GM18907 (cell line): Measurements from ENCODE around the gene EEF2K.

ENCODE experiments used
- ATAC-seq: cut with Tn5 transposase; IDR thresholded peaks from one replicate; pipeline ENCODE4 v1.9.1; 2021; ENCODE audit warnings: mild to moderate bottlenecking, moderate library complexity; ENCODE audit not compliant: unreplicated experiment

EEF2K gene

DNA sequence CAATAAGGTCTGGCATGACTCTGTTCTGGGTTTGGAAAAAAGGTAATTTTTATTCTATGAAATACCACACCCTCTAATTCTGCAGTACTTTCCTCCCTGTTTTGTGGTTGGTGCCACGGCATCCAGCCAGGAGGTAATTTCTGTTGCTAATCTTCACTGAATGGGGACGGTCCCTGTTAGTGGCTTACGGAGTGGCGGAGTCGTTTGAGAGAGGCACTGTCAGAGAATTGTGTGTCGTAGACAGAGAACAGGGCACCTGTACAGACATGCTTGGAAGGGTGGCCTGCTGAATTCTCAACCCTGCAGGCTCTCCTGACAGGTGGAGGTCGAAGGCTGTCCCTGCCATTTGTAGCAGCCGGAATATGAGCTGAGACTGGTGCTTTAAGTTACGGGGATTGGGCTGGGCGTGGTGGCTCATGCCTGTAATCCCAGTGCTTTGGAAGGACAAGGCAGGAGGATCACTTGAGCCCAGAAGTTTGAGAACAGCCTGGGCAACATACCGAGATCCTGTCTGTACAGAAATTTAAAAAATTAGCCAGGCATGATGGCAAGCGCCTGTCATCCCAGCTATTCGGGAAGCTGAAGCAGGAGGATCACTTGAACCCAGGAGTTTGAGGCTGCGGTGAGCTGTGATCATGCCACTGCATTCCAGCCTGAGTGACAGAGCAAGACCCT is 33.2 kb downstream of the EEF2K start:
- ATAC-seq: no peak

DNA sequence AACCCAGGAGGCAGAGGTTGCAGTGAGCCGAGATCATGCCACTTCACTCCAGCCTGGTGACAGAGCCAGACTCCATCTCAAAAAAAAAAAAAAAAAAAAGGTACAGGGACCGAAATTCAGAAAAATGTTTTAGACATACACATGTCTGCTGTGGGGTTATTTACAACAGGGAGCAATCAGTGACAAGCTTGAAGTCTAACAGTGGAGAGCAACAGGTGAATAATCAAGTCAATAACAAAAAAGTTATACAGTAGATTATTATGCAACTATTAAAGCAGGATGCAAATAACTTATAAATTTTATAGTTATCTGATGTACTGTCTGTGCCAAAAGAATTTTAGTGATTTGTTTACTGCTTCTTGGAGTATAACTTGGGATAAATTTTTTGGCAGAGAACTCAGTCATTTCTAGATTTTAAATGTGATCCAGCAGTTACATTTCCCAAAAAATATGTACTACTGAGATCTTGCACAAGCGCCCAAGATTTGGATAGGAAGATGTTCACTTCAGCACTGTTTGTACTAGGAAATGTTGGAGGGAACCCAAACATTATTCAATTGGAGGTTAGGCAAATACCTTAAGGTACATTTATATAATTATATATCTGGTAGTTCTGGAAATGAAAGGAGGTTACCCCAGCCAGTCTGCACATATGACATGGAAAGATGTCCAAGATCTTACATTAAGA is 34.1 kb downstream of the EEF2K start:
- no peak for ATAC-seq

DNA sequence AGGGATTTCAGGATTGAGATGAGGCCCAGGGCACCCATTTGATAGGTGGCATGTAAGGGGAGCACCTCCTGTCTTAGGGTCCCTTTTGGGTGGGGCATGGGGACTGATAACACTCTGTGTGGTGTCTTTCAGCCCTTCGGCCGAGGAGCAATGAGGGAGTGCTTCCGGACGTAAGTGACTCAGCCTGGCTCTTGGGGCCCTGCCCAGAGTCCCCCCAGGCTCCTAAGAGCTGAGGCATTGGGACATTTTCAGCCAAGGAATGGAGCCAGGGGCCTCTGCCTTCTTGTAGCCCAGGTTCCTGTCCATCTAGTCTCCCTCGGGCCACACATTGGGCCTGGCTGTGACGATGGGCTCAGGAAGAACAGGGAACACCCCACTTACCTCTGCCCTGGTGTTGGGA is 44.4 kb downstream of the EEF2K start:
- ATAC-seq: no peak

DNA sequence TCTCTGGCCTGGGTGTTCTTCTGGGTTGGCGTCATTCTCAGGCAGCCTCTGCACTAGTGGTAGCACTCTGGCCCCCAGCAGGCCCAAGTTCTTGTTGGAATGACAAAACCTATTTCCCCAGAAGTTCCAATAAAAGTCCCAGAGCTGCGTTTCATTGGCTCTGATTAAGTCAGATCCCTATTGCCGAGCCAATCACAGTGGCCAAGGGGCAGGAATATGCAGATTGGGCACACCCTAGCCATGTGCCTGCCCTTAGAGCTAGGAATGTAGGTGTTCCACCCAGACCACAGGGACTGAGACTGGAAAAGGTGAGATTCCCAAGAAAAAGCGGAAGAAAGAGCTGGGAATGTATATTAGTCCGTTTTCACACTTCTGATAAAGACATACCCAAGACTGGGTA is 46.2 kb downstream of the EEF2K start:
- no peak for ATAC-seq

DNA sequence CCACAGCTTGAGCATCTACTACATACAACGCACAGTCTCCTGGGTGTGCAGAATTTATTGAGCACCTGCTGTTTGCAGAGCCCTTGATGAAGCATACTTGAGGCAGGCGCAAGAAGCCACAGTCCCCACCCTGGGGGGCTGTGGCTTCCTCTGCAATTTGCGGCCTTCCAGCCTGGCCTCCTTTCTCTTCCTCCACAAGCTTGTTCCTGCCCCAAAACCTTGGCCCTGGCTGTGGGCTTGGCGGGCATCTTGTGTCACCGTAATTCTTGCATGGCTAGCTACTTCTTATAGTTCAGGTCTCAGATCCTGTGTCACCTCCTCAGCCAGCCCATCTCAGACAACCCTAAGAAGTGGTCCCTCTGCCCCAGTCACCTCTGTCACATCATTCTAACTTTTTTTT is 47.2 kb downstream of the EEF2K start:
- no peak for ATAC-seq

DNA sequence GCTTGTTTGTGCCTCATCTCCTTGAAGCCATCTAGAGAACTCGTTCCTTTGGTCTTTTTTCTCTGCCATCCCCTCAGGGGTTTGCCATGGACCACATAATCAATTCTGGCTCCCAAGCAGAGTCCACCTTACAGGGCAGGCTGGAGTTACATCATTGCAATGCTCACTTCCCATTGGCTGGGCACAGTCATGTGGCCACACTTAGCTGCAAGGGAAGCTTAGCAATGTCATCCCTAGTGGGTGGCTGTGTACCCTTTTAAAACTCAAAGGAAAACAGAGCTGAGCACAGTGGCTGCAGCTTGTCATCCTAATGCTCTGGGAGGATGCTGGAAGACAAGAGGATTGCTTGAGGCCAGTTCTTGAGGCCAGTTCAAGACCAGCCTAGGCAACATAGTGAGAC is 49.3 kb downstream of the EEF2K start:
- no peak for ATAC-seq

DNA sequence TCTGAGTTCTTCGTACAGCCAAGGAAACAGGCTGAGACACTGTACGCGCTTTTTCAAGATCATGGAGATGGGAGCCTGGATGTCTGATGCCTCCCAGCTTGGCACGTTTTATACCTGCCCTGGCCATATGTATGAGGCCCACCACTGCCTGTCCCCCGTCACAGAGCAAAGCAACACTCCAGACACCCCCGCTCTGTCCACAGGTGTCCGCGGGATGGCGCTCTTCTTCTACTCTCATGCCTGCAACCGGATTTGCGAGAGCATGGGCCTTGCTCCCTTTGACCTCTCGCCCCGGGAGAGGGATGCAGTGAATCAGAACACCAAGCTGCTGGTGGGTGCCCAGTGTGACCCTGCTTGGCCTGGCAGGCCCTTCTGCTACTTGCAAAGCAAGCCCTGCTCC is 51.4 kb downstream of the EEF2K start:
- no peak for ATAC-seq

DNA sequence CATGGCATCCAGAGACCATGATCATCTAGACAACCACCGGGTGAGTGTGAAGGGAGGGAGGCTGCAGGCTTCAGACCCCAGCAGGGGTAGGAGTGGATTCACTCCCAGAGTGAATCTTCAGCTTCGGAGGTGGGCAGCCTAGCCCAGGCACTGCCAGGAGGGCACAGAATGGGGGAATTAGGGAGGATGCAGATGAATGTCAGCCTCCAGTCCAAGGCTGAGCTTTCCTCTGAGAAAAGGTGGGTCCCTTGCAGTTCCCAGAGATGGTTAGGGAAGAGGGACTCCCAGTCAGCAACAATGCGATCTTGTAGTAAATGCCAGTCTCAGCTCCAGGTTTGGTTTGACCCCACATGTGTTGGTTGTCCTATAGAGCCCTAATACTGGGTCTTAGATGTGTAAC is 54.4 kb downstream of the EEF2K start:
- ATAC-seq: no peak

DNA sequence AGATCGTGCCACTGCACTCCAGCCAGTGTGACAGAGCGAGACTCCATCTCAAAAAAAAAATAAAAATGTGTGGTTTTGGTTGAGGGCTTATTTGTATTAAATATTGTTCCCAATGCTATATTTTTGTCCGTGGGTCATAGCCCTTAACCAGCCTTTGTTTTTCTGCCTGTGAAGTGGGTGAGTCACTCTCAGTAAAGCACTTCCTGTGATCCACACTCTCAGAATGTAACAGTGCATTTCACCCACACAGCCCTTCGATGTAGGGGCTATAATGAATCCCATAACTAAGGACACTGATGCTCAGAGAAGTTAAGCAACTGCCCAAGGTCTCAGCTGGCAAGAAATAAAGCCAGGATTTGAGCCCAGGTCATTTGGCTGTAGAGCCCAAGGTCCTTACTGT is 56.4 kb downstream of the EEF2K start:
- no peak for ATAC-seq

DNA sequence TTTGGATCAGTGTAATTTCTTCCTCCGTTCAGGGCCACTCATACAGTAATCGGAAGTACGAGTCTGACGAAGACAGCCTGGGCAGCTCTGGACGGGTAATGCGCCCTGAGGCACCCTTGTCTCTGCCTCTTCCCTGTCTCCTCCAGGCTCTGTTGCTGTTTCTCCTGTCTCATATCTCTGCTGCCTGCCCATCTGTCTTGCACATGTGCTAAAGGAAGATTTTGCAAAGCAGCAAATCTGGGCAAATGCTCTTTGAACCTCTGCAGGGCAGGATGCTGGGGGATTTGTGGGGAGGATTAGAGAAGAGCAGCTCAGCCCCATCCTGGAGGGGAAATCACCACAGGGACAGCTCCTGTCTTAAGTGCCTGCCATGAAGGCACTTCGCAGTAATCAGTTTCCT is 58.7 kb downstream of the EEF2K start:
- ATAC-seq: no peak

DNA sequence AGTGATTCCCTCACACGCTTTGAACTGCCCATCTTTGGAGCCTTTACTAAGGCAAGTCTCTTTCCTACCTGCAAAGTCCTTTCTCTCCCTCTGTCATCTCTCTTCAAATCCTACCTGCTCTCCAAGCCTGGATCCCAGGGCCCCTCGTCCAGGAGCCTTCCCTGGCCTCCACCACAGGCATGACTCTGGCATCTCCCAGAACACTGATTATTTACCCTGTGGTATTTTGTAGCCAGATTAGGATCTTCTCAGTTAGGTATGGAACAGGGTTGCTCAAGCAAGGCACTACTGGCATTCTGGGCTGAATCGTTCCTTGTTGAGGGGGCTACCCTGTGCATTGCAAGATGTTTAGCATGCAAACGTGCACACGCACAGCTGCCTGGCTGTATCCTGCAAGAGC is 59.3 kb downstream of the EEF2K start:
- ATAC-seq: no peak

DNA sequence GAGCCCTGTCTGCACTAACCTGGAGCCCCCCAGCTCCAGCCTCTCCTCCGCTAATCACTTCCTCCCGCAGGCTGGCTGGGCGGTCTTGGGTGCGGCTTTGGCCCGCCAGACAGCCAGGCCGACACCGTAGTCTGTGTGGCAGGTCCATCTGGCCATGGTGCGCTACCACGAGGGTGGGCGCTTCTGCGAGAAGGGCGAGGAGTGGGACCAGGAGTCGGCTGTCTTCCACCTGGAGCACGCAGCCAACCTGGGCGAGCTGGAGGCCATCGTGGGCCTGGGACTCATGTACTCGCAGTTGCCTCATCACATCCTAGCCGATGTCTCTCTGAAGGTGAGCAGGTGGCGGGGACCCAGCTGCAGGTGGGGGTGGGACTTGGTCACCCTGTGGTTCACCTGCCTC is 60.5 kb downstream of the EEF2K start:
- ATAC-seq: no peak

DNA sequence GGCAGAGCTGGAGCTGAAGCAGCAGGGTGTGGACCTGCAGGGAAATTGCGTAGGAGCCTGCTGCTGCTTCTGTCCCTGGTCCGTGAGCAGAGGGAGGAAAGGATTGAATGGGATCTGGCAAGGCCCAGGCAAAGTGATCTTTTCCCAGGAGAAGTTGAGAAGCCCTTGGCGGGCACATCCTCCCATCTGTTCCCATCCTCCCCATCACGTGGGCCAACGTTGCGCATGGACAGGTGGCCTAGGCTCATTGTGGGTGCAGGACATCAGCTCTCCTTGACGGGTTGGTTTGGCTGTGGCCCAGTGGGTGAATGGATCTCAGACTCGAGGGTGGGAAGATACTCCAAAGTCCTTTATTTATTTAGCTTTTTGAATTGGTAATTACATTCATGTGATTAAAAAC is 61.7 kb downstream of the EEF2K start:
- no peak for ATAC-seq

DNA sequence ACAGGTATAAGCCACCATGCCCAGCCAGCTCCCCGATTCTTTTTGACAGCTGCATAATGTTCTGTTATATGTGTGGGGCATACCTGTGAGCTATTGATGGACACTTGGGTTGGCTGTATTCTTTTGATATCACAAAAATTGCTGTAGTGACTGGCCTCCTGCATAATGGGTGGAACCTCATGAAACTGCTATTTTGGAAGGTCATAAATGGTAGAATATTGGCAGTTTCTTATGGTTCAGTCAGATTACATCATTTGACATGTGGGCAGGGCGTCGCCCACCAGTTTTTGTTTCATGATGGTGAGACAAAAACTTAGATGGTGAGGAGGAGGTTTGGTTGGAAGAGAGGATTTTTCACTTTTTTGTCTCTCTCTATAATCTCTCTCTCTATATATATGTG is 64.4 kb downstream of the EEF2K start:
- no peak for ATAC-seq

DNA sequence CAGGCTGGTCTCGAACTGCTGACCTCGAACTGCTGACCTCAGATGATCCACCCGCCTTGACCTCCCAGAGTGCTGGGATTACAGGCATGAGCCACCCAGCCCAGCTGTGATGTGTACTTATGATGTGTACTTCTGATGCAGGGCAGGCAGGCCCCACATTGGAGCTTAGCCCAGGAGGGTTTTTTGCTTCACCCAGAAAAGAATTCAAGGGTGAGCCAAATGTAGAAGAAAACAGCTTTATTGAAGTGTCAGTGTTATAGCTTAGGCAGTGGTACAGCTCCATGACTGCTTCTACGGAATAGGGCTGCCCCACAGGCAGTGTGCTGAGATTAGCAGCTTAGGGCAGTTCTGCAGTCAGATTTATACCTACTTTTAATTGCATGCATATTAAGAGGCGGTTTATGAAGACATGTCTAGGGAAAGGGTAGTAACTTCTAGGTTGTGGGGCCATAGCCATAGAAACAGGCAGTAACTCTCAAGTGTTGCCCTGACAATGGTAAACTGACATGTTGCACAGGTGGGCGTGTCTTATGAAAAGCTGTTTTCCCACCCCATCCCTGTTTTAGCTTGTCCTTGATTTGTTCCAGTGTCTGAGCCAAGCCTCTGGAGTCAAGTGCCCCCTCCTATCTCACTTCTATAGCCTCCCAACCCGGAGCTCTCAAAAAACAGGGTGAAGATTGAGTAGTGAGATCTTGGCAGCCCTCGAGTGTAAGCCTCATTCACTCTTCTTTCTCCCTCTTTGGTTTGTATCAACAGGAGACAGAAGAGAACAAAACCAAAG is 67.0 kb downstream of the EEF2K start:
- no peak for ATAC-seq

DNA sequence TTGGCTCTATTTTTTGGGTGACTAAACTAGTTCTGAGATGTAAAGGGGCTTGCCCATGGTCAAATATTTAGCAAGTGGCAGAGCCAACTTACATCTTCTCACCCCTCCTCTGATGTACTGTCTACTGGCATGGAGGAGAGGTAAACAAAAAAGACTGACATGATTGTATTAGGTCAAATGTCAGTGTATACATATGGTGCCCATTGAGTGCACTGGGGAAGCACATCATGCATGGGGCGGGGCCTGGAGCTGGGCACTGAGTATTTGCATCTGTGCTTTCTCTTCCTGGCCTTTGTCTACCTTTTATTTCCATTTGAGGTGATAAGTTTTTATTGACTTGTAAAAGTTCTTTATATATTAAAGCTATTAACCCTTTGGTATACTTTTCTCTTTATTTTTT is 68.8 kb downstream of the EEF2K start:
- ATAC-seq: no peak

DNA sequence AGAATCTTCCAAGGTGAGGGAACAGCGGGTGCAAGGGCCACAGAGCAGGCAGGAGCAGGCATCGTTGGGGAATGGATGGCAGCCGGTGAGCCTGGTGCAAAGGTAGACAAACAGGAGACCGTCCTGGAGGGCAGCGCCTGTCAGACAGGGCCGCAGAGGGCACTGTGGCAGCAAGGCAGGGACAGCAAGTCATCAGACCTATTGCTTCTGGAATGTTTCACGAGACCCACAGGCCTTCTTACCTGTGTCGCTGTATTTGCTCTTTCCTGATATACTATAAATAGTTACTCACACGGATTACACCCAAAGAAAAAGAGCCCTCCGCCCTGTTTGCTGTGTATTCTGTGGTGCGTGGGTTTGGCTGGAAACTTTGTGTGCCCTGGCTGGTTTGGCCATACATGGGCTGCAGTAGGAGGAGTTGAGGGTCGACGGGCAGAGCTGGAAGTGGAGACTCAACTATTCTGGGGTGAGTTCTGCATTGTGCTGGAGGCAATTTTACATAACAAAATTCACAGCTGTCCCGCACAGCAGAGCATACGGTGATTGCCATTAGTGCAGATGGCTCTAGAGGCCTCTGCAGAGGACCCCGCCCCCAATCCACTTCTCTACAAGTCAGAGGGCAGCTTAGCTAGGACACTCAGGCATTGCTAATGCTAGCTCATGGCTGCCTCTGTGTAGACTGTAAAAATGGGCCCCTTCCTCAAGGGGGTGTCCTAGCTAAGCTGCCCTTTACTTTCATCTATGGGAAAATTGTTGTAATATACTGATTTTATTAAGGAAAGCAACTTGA is 72.6 kb downstream of the EEF2K start:
- ATAC-seq: no peak

DNA sequence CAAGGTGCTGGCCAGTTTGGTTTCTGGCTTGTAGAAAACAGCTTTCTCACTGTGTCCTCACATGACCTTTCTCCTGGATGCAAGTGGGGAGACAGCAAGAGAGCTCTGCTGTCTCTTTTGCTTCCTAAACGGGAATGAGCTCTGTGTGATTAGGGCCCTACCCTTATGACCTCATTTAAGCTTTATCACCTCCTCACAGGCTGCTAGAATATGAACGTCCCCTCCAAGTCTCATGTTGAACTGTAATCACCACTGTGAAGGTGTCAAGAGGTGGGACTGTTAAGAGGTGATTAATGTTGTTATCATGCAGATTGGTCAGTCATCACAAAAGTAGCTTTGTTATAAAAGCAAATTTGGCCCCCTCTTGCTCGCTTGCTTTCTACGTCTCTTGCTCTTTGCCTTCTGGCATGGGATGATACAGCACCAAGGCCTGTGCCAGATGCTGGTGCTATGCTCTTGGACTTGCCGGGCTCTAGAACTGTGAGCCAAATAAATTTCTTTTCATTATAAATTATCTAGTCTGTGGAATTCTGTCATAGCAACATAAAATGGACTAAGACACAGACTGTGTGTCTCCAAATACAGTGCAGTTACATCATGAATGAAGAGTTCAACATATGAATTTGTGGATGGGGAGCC is 76.3 kb downstream of the EEF2K start:
- ATAC-seq: no peak

DNA sequence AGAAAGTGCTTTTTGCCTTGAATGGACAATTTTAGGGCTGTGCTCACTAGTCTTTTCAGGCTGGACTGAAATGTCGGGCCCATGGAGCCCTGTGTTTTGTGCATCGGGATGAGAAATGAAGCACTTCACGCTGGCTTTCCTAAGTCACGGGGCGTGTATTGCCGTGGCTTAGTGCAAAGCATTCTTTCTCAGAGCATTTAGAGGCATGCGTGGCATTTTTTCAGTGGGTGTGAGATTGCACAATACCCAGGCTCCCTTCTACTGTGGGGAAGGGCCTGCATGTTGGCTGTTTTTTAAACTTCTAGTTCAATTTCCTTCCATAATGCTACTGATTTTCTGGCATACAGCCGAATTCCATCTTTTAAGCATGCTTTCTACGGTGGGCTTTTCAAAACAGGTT is 78.6 kb downstream of the EEF2K start:
- ATAC-seq: no peak

DNA sequence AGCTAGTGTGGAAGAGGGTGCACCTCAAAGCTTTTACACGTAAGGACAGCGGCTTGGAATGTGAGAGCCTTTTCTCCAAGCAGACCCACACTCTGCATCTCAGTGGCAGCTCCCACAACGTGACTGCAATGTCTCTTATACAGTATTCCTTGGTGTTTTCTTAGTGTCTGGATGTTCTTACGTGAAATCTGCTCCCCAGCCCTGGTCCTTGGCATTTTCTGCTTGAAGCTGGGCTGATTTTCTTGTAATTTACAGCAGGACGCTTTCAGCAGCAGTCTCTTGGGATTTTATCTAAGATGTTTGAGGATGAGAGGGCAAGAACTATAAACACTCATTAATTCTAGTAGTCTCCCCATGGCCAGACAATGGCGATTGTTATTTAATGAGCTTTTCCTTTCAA is 79.0 kb downstream of the EEF2K start:
- no peak for ATAC-seq

DNA sequence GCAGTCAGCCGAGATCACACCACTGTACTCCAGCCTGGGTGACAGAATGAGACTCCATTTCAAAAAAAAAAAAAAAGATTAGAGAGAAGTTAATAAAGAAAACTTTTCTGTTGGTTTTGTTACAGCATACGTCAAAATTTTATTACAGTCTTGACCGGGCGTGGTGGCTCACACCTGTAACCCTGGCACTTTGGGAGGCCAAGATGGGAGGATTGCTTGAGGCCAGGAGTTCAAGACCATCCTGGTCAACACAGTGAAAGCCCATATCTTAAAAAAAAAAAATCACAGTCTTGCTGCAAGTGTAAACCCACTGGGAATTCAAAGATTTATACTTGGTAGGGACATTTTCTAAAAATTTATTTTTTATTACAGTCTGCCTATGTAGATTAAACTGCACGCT is 84.9 kb downstream of the EEF2K start:
- no peak for ATAC-seq
